OCI-LY3 (cell line): ENCODE measurements around the gene DIAPH2.

Experiments
- H2AFZ ChIP-seq: fragments of 200-600, 300-600 bp; shearing (Covaris generic); 2 replicates; pipeline ENCODE4 v1.6.0; 2014; ENCODE audit warnings: antibody characterized with exemption, low read depth, low read length
- H3K27ac ChIP-seq: fragments of 200-600, 300-600 bp; sonication (generic); 2 replicates; pipeline ENCODE4 v1.5.1; 2014; ENCODE audit warnings: mild to moderate bottlenecking, low read length, moderate library complexity, mixed read lengths
- H3K27me3 ChIP-seq: fragments of 200-600, 300-600 bp; sonication (generic); 2 replicates; pipeline ENCODE4 v1.6.1; 2014; ENCODE audit warnings: low read depth, low read length, mixed read lengths
- H3K36me3 ChIP-seq: fragments of 200-600, 300-600 bp; sonication (generic); replicated peaks from 2 replicates; pipeline ENCODE3; 2014; ENCODE audit warnings: low read depth, low read length, mixed read lengths
- H3K4me1 ChIP-seq: fragments of 300-600, 200-600 bp; sonication (generic); 2 replicates; pipeline ENCODE4 v1.6.1; 2014; ENCODE audit warnings: low read length, mixed read lengths
- H3K4me2 ChIP-seq: fragments of 200-600, 300-600 bp; sonication (generic); 2 replicates; pipeline ENCODE4 v1.6.1; 2014; ENCODE audit warnings: low read length, mixed read lengths
- H3K4me3 ChIP-seq: fragments of 300-600, 200-600 bp; sonication (generic); 2 replicates; pipeline ENCODE4 v1.5.1; 2014; ENCODE audit warnings: antibody characterized with exemption, mild to moderate bottlenecking, low read length, moderate library complexity
- H3K79me2 ChIP-seq: fragments of 300-600, 200-600 bp; shearing (Covaris generic); 2 replicates; pipeline ENCODE4 v1.6.1; 2014; ENCODE audit warnings: mild to moderate bottlenecking, low read length, mixed read lengths
- H3K9ac ChIP-seq: fragments of 300-600, 200-600 bp; shearing (Covaris generic); 2 replicates; pipeline ENCODE4 v1.6.0; 2014; ENCODE audit warnings: mild to moderate bottlenecking, low read length, moderate library complexity
- H3K9me3 ChIP-seq: fragments of 200-600, 300-600 bp; shearing (Covaris generic); 2 replicates; pipeline ENCODE4 v1.6.1; 2014; ENCODE audit warnings: low read length, mixed read lengths; ENCODE audit not compliant: insufficient read depth
- H4K20me1 ChIP-seq: fragments of 200-600, 300-600 bp; sonication (generic); 2 replicates; pipeline ENCODE4 v1.6.1; 2016; ENCODE audit warnings: low read length, mixed read lengths; ENCODE audit not compliant: insufficient read depth
- EZH2phosphoT487 ChIP-seq: fragments of 200-600 bp; shearing (Covaris generic); IDR thresholded peaks from 2 replicates; pipeline ENCODE4 v1.6.1; 2018; ENCODE audit warnings: antibody characterized with exemption, mixed run types, low read depth
- TF ChIP-seq, protein P1 (sequence below): fragments of 200-600, 300-600 bp; sonication (generic); IDR thresholded peaks from 2 replicates; pipeline ENCODE4 v1.5.1; 2014; ENCODE audit warnings: antibody characterized with exemption, low read length, low read depth

Gene DIAPH2

DNA sequence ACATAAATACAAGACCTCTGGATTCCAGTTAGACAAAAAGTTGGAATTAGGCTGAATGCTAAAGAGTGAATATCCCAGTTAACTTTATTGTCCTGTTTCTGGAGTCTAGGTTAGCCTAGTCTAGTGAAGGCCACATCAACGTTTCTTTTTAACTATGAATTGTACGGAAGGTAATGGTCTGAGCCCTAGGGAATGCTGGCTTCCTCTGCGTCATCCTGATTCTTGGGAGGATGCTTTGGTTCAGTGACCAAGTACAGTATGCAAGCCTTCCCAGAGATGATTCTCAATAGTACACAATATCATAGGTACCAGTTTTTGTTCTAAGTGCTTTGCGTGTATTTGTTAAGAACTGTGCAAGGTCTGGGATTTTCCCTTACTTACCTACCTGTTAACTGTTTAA is 11.8 kb downstream of the DIAPH2 start:
- H3K9ac ChIP-seq = no peak overlapping the region
- H3K27ac ChIP-seq = no peak overlapping the region
- H4K20me1 ChIP-seq = no peaks in the 10 kb centered on the region
- no peaks in the 10 kb centered on the region for H3K27me3 ChIP-seq
- H3K36me3 ChIP-seq = no peaks in the 10 kb centered on the region
- no peak overlapping the region for H3K4me3 ChIP-seq
- TF ChIP-seq, protein P1, sequence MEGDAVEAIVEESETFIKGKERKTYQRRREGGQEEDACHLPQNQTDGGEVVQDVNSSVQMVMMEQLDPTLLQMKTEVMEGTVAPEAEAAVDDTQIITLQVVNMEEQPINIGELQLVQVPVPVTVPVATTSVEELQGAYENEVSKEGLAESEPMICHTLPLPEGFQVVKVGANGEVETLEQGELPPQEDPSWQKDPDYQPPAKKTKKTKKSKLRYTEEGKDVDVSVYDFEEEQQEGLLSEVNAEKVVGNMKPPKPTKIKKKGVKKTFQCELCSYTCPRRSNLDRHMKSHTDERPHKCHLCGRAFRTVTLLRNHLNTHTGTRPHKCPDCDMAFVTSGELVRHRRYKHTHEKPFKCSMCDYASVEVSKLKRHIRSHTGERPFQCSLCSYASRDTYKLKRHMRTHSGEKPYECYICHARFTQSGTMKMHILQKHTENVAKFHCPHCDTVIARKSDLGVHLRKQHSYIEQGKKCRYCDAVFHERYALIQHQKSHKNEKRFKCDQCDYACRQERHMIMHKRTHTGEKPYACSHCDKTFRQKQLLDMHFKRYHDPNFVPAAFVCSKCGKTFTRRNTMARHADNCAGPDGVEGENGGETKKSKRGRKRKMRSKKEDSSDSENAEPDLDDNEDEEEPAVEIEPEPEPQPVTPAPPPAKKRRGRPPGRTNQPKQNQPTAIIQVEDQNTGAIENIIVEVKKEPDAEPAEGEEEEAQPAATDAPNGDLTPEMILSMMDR = no peak
- TF ChIP-seq EZH2phosphoT487 = no peak
- no peaks in the 10 kb centered on the region for H3K79me2 ChIP-seq
- no peak overlapping the region for H2AFZ ChIP-seq
- H3K9me3 ChIP-seq = no peaks in the 10 kb centered on the region
- H3K4me1 ChIP-seq = no peaks in the 10 kb centered on the region
- H3K4me2 ChIP-seq = no peak overlapping the region

DNA sequence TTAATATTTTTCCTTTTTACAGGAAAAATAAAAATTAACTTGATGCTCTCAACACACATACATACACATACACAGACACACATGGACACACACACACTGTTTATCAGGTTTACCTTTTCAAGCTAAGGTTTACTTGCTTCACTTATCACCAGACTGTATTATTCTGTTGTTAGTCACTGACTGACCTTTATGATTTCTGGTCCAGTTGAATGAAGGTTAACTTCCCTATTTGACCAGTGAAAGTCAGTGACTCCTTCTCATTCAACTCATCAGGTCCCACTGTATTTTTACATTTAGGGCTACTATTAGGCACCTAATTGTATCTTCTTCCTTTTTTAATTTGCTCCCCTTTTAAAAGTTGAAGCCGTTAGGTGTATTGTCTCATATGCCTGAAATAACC is 16.0 kb downstream of the DIAPH2 start:
- Histone ChIP-seq H3K27ac (no peak overlapping the region), H4K20me1 (no peaks in the 10 kb centered on the region), H3K9ac (no peak overlapping the region), H3K27me3 (no peaks in the 10 kb centered on the region), H3K4me2 (no peak overlapping the region), H3K9me3 (no peaks in the 10 kb centered on the region), H3K4me3 (no peak overlapping the region), H2AFZ (no peak overlapping the region), H3K79me2 (no peaks in the 10 kb centered on the region), H3K4me1 (no peaks in the 10 kb centered on the region), H3K36me3 (no peaks in the 10 kb centered on the region)
- TF ChIP-seq, protein P1 = no peak

DNA sequence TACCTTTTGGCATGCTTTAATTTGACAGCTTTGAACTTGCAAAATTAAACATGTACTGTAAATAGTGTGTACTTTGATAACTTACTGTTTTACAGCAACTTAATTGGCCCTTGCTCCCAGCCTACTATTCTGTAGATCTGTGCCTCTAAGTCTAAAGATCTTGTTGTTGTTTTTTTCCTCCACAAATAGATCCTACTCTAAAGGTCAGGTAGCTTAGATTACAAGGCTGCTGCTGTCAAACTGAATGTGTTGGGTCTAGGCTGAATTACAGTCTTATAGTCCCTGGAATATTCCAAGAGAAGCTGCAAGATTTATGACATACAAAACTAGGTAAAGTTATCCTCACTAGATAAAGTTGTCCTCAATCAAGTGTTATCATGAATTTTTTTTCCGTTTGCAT is 18.7 kb downstream of the DIAPH2 start:
- no peak overlapping the region for H3K4me3 ChIP-seq
- H3K27ac ChIP-seq = no peak overlapping the region
- no peak overlapping the region for H3K9ac ChIP-seq
- H2AFZ ChIP-seq = no peak overlapping the region
- TF ChIP-seq, protein P1 = no peak
- TF ChIP-seq EZH2phosphoT487 = no peak
- H3K4me2 ChIP-seq = no peak overlapping the region
- H4K20me1 ChIP-seq = no peaks in the 10 kb centered on the region; the same call in 1 of the 2 replicates
- H3K4me1 ChIP-seq = peaks cover 6% of the 10 kb centered on the region
- no peaks in the 10 kb centered on the region for H3K27me3 ChIP-seq
- no peaks in the 10 kb centered on the region for H3K36me3 ChIP-seq
- no peaks in the 10 kb centered on the region for H3K9me3 ChIP-seq
- H3K79me2 ChIP-seq = no peaks in the 10 kb centered on the region

- H3K27ac ChIP-seq = no peak overlapping the region
- H2AFZ ChIP-seq = no peak overlapping the region
- H3K9me3 ChIP-seq = no peaks in the 10 kb centered on the region
- H3K79me2 ChIP-seq = no peaks in the 10 kb centered on the region
- H3K27me3 ChIP-seq = no peaks in the 10 kb centered on the region
- no peak overlapping the region for H3K4me3 ChIP-seq
- H3K4me2 ChIP-seq = no peak overlapping the region
- H4K20me1 ChIP-seq = no peaks in the 10 kb centered on the region; the same call in 1 of the 2 replicates
- H3K9ac ChIP-seq = no peak overlapping the region
- H3K4me1 ChIP-seq = peaks cover 6% of the 10 kb centered on the region
- H3K36me3 ChIP-seq = no peaks in the 10 kb centered on the region
- no peak for TF ChIP-seq EZH2phosphoT487
- TF ChIP-seq, protein P1 = no peak
Measured at GRCh38 chrX:96703816-96704215, 19.2 kb downstream of the DIAPH2 start.
